Measurements from ENCODE around the gene HARBI1. TPM values are rescaled to one million over a fixed set of nuclear protein-coding genes. Genes with fewer than 3 reads are reported as not detected.

HARBI1 gene
- total and polyA plus RNA-seq, 2 of the 4 experiments (the other 2 are of a cell fraction) = 2.7 to 5.2 TPM

DNA sequence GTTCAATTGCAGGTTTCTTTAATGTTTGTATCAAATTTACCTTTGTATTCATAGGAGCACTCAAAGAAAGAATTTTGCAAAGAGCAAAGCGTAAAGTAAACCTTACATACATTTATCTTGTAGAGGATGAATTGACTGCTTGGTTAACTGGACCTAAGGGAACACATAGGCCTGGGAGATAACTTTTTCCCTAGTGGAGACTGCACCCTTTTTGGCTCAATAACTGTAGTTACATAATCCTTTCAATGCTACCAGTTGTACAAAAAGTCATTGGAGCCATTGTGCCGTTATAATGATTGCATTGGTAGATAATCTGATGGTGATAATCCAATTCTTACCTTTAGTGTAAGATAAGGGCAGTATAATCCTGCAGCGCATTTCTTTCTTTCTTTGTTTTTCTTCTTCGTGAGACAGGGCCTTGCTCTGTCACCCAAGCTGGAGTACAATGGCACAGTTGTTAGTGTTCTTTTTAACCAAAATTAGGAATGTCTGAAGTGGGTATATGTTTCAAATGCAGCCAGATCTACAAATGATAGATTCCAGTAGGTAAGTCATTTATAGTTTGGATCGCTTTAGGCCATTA is 18.6 kb upstream of the HARBI1 start:
- Histone ChIP-seq H2AFZ (replicated peaks; ENCODE audit: low read length, poor library complexity) (no peak overlapping the region), H3K18ac (ENCODE audit: low read depth, low read length) (no peak overlapping the region), H3K4me1 (ENCODE audit: control insufficient read depth, insufficient read depth, low read length) (peaks cover 2% of the 10 kb centered on the region), H3K56ac (ENCODE audit: extremely low read depth, insufficient read depth, low read length) (no peak overlapping the region), H2AK5ac (ENCODE audit: low read depth, low read length) (no peak overlapping the region), H3K23ac (ENCODE audit: low read depth, low read length) (no peak overlapping the region), H3K79me1 (ENCODE audit: low read depth in 1 of 2, low read length in 2 of 2) (peaks cover 17 to 38% of the 10 kb centered on the region in 2 experiments), H3K27ac (ENCODE audit: insufficient read depth, low read length) (no peak overlapping the region), H3K4me2 (ENCODE audit: low read depth, low read length) (no peak overlapping the region), H3K9ac (ENCODE audit: low read depth, low read length) (no peak overlapping the region), H3K27me3 (ENCODE audit: control insufficient read depth, insufficient read depth, low read length) (no peaks in the 10 kb centered on the region), H3K4ac (ENCODE audit: low read depth, low read length) (no peak overlapping the region), H2BK120ac (ENCODE audit: low read depth, low read length) (no peak overlapping the region), H3K9me1 (ENCODE audit: insufficient read depth, low read length) (no peaks in the 10 kb centered on the region), H3K36me3 (ENCODE audit: control insufficient read depth, insufficient read depth, low read length) (peaks cover 14% of the 10 kb centered on the region), H2BK15ac (ENCODE audit: low read depth, low read length) (no peak overlapping the region), H4K91ac (ENCODE audit: insufficient read depth, low read depth, low read length) (no peak overlapping the region), H4K5ac (ENCODE audit: low read depth, low read length) (no peak overlapping the region), H3K9me3 (ENCODE audit: control insufficient read depth, insufficient read depth, low read length) (no peaks in the 10 kb centered on the region), H3K14ac (replicated peaks; ENCODE audit: low read depth, low read length) (no peak overlapping the region), H2AK9ac (replicated peaks; ENCODE audit: low read depth, low read length, poor library complexity) (no peak overlapping the region), H3K4me3 (ENCODE audit: insufficient read depth, low read depth, low read length) (no peak overlapping the region), H2BK20ac (ENCODE audit: low read depth, low read length) (no peak overlapping the region), H2BK5ac (ENCODE audit: low read depth, low read length, poor library complexity, severe bottlenecking) (no peak overlapping the region), H4K8ac (ENCODE audit: low read depth in 2 of 2, low read length in 2 of 2) (no peak overlapping the region), H4K20me1 (ENCODE audit: insufficient read depth, low read length) (no peaks in the 10 kb centered on the region)
- ATAC-seq (ENCODE audit: low read depth) (no peak), DNase-seq (no peak)
- ChIA-PET CTCF (no interaction called here), POLR2A (ENCODE audit: unreplicated experiment) (no interaction called here)
- dilution Hi-C loops (cut with HindIII; ENCODE audit: low sequenced_read_pairs, unreplicated experiment) = no loop called here
- WGBS, 2 experiments (ENCODE audit: extremely low coverage in 2 of 2, insufficient read length in 1 of 2) = no CpG with 5 or more reads among the region's 5 CpGs
- intact Hi-C loops (cut with micrococcal nuclease) = no loop called here
- in situ Hi-C loops (cut with MboI; ENCODE audit: low sequenced_read_pairs) = no loop called here
- no TSS peak for BruUV-seq (replicated peaks)
- TF ChIP-seq POLR2A (IDR thresholded peaks at IDR 0.05; ENCODE audit: low read depth, low read length) (no peak), CHD1 (IDR thresholded peaks at IDR 0.05; ENCODE audit: low read depth, low read length) (no peak), RAD21 (IDR thresholded peaks at IDR 0.05; ENCODE audit: low read length) (no peak), RFX5 (IDR thresholded peaks at IDR 0.05; ENCODE audit: low read depth, low read length) (no peak), MAZ (IDR thresholded peaks at IDR 0.05; ENCODE audit: borderline replicate concordance, low read depth, low read length) (no peak), SMC3 (IDR thresholded peaks at IDR 0.05; ENCODE audit: low read depth, low read length) (no peak), FOS (IDR thresholded peaks at IDR 0.05; ENCODE audit: low read depth, low read length) (no peak), RCOR1 (IDR thresholded peaks at IDR 0.05; ENCODE audit: insufficient replicate concordance, low read length) (no peak), CEBPB (IDR thresholded peaks at IDR 0.05; ENCODE audit: low read depth, low read length) (no peak), MAFK (IDR thresholded peaks at IDR 0.05; ENCODE audit: low read depth, low read length) (no peak), NFE2L2 (IDR thresholded peaks at IDR 0.05; ENCODE audit: low read depth, low read length) (no peak)
- TF ChIP-seq, protein P1, sequence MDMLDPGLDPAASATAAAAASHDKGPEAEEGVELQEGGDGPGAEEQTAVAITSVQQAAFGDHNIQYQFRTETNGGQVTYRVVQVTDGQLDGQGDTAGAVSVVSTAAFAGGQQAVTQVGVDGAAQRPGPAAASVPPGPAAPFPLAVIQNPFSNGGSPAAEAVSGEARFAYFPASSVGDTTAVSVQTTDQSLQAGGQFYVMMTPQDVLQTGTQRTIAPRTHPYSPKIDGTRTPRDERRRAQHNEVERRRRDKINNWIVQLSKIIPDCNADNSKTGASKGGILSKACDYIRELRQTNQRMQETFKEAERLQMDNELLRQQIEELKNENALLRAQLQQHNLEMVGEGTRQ (IDR thresholded peaks at IDR 0.05; ENCODE audit: low read depth, low read length) = no peak
- TF ChIP-seq, protein P2, sequence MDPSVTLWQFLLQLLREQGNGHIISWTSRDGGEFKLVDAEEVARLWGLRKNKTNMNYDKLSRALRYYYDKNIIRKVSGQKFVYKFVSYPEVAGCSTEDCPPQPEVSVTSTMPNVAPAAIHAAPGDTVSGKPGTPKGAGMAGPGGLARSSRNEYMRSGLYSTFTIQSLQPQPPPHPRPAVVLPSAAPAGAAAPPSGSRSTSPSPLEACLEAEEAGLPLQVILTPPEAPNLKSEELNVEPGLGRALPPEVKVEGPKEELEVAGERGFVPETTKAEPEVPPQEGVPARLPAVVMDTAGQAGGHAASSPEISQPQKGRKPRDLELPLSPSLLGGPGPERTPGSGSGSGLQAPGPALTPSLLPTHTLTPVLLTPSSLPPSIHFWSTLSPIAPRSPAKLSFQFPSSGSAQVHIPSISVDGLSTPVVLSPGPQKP (IDR thresholded peaks at IDR 0.05; ENCODE audit: borderline replicate concordance, low read depth, low read length) = no peak

Data from IMR-90 (cell line).